Panc1 (cell line): Measurements from ENCODE around the gene CDRT4.

Experiments
- CTCF ChIP-seq: fragments of 450-650 bp; IDR thresholded peaks from 2 replicates; pipeline ENCODE4 v1.5.1; 2017; ENCODE audit warnings: mild to moderate bottlenecking
- POLR2AphosphoS5 ChIP-seq: IDR thresholded peaks from 2 replicates; pipeline ENCODE4 v1.6.1; 2012; ENCODE audit warnings: mild to moderate bottlenecking, low read depth, low read length, moderate library complexity
- REST ChIP-seq, 2 experiments: IDR thresholded peaks; 2 replicates each; pipeline ENCODE4 v1.6.1; 2011 to 2012; ENCODE audit warnings: low read depth in 2 of 2, control low read depth in 1 of 2, low read length in 1 of 2, mild to moderate bottlenecking in 1 of 2, moderate library complexity in 1 of 2; ENCODE audit not compliant: insufficient read depth in 1 of 2

- TF ChIP-seq POLR2AphosphoS5 (no peak), CTCF (no peak), REST (IDR thresholded peaks at IDR 0.05; ENCODE audit: insufficient read depth in 1 of 2, low read depth in 2 of 2, low read length in 1 of 2) (no peak)
These were observed 15.1 kb upstream of the CDRT4 start for GRCh38 chr17:15482476-15482875.
